ENCODE measurements around the gene YY2.

The YY2 gene

GRCh38 chrX:21855937-21856415 lies at the start of gene YY2:
TSS of gene YY2 (plus strand) at chrX:21855987. CDS start at chrX:21856485, 498 bp downstream.
- Histone ChIP-seq H4K20me1 (ENCODE audit: insufficient read depth, low read length, poor library complexity, severe bottlenecking) (no peaks in the 10 kb centered on the region), H2AFZ (ENCODE audit: low read length) (no peak within 1 kb of the TSS), H3K9me3 (ENCODE audit: insufficient read depth, low read depth, low read length) (no peaks in the 10 kb centered on the region), H3K9ac (ENCODE audit: low read depth, low read length, poor library complexity, severe bottlenecking) (no peak within 1 kb of the TSS), H3K4me3 (ENCODE audit: low read length, poor library complexity, severe bottlenecking) (no peak within 1 kb of the TSS), H3K4me2 (ENCODE audit: low read depth, low read length, poor library complexity, severe bottlenecking) (no peak within 1 kb of the TSS), H3K4me1 (ENCODE audit: insufficient read depth, low read length, poor library complexity, severe bottlenecking) (no peaks in the 10 kb centered on the region), H3K36me3 (ENCODE audit: insufficient read depth, low read length) (peaks cover 4% of the 10 kb centered on the region; the same call in 1 of the 2 replicates), H3F3A (ENCODE audit: low read depth) (no peaks in the 10 kb centered on the region), H3K27me3 (ENCODE audit: insufficient read depth, low read length, poor library complexity, severe bottlenecking) (no peaks in the 10 kb centered on the region), H3K9me2 (replicated peaks; ENCODE audit: low read depth, low read length) (no peaks in the 10 kb centered on the region), H3K79me2 (ENCODE audit: insufficient read depth, low read length) (no peaks in the 10 kb centered on the region)
- TF ChIP-seq EZH2phosphoT487 (IDR thresholded peaks at IDR 0.05; ENCODE audit: borderline replicate concordance) (no peak), CTCF (conservative IDR thresholded peaks at IDR 0.05; ENCODE audit: low read length) (no peak)

- TF ChIP-seq EZH2phosphoT487 (IDR thresholded peaks at IDR 0.05; ENCODE audit: borderline replicate concordance) = no peak
- no peak for TF ChIP-seq CTCF (conservative IDR thresholded peaks at IDR 0.05; ENCODE audit: low read length)
- no peaks in the 10 kb centered on the region for H3F3A ChIP-seq (ENCODE audit: low read depth)
- H3K27me3 ChIP-seq (ENCODE audit: insufficient read depth, low read length, poor library complexity, severe bottlenecking) = no peaks in the 10 kb centered on the region
- H3K9me2 ChIP-seq (replicated peaks; ENCODE audit: low read depth, low read length) = no peaks in the 10 kb centered on the region
- no peak overlapping the region for H3K4me3 ChIP-seq (ENCODE audit: low read length, poor library complexity, severe bottlenecking)
- no peaks in the 10 kb centered on the region for H3K4me1 ChIP-seq (ENCODE audit: insufficient read depth, low read length, poor library complexity, severe bottlenecking)
- H3K36me3 ChIP-seq (ENCODE audit: insufficient read depth, low read length) = no peaks in the 10 kb centered on the region
- H4K20me1 ChIP-seq (ENCODE audit: insufficient read depth, low read length, poor library complexity, severe bottlenecking) = no peaks in the 10 kb centered on the region
- no peaks in the 10 kb centered on the region for H3K79me2 ChIP-seq (ENCODE audit: insufficient read depth, low read length)
- H3K4me2 ChIP-seq (ENCODE audit: low read depth, low read length, poor library complexity, severe bottlenecking) = no peak overlapping the region
- no peak overlapping the region for H3K9ac ChIP-seq (ENCODE audit: low read depth, low read length, poor library complexity, severe bottlenecking)
- no peak overlapping the region for H2AFZ ChIP-seq (ENCODE audit: low read length)
- no peaks in the 10 kb centered on the region for H3K9me3 ChIP-seq (ENCODE audit: insufficient read depth, low read depth, low read length)
Observed at GRCh38 chrX:21806691-21807090, 49.1 kb upstream of the YY2 start.

GRCh38 chrX:21811832-21812231 lies 44.0 kb upstream of the YY2 start:
- no peaks in the 10 kb centered on the region for H4K20me1 ChIP-seq (ENCODE audit: insufficient read depth, low read length, poor library complexity, severe bottlenecking)
- H2AFZ ChIP-seq (ENCODE audit: low read length) = no peak overlapping the region
- no peak for TF ChIP-seq EZH2phosphoT487 (IDR thresholded peaks at IDR 0.05; ENCODE audit: borderline replicate concordance)
- no peak overlapping the region for H3K4me3 ChIP-seq (ENCODE audit: low read length, poor library complexity, severe bottlenecking)
- H3K4me2 ChIP-seq (ENCODE audit: low read depth, low read length, poor library complexity, severe bottlenecking) = no peak overlapping the region
- H3K79me2 ChIP-seq (ENCODE audit: insufficient read depth, low read length) = no peaks in the 10 kb centered on the region
- H3K36me3 ChIP-seq (ENCODE audit: insufficient read depth, low read length) = no peaks in the 10 kb centered on the region
- no peaks in the 10 kb centered on the region for H3K4me1 ChIP-seq (ENCODE audit: insufficient read depth, low read length, poor library complexity, severe bottlenecking)
- H3K9me3 ChIP-seq (ENCODE audit: insufficient read depth, low read depth, low read length) = no peaks in the 10 kb centered on the region
- H3F3A ChIP-seq (ENCODE audit: low read depth) = no peaks in the 10 kb centered on the region
- no peaks in the 10 kb centered on the region for H3K27me3 ChIP-seq (ENCODE audit: insufficient read depth, low read length, poor library complexity, severe bottlenecking)
- no peaks in the 10 kb centered on the region for H3K9me2 ChIP-seq (replicated peaks; ENCODE audit: low read depth, low read length)
- no peak overlapping the region for H3K9ac ChIP-seq (ENCODE audit: low read depth, low read length, poor library complexity, severe bottlenecking)

- no peaks in the 10 kb centered on the region for H3K79me2 ChIP-seq (ENCODE audit: insufficient read depth, low read length)
- no peaks in the 10 kb centered on the region for H3K36me3 ChIP-seq (ENCODE audit: insufficient read depth, low read length)
- no peaks in the 10 kb centered on the region for H3F3A ChIP-seq (ENCODE audit: low read depth)
- H3K9ac ChIP-seq (ENCODE audit: low read depth, low read length, poor library complexity, severe bottlenecking) = no peak overlapping the region
- TF ChIP-seq EZH2phosphoT487 (IDR thresholded peaks at IDR 0.05; ENCODE audit: borderline replicate concordance) (no peak), CTCF (conservative IDR thresholded peaks at IDR 0.05; ENCODE audit: low read length) (no peak)
- H3K9me2 ChIP-seq (replicated peaks; ENCODE audit: low read depth, low read length) = no peaks in the 10 kb centered on the region
- no peak overlapping the region for H2AFZ ChIP-seq (ENCODE audit: low read length)
- no peak overlapping the region for H3K4me3 ChIP-seq (ENCODE audit: low read length, poor library complexity, severe bottlenecking)
- H3K27me3 ChIP-seq (ENCODE audit: insufficient read depth, low read length, poor library complexity, severe bottlenecking) = no peaks in the 10 kb centered on the region
- no peaks in the 10 kb centered on the region for H3K4me1 ChIP-seq (ENCODE audit: insufficient read depth, low read length, poor library complexity, severe bottlenecking)
- no peaks in the 10 kb centered on the region for H3K9me3 ChIP-seq (ENCODE audit: insufficient read depth, low read depth, low read length)
- H4K20me1 ChIP-seq (ENCODE audit: insufficient read depth, low read length, poor library complexity, severe bottlenecking) = no peaks in the 10 kb centered on the region
- H3K4me2 ChIP-seq (ENCODE audit: low read depth, low read length, poor library complexity, severe bottlenecking) = no peak overlapping the region
Observed at GRCh38 chrX:21812628-21813027, 43.2 kb upstream of the YY2 start.
